Endothelial cell of umbilical vein (primary cell): ENCODE data around the gene TLNRD1. TPM values are rescaled to one million over a fixed set of nuclear protein-coding genes. Genes with fewer than 3 reads are reported as not detected.

ENCODE experiments used
- BruUV-seq: library from RNA; stranded (reverse); fragments of 400-500 nt; replicated peaks from 2 replicates; lab custom pipeline; 2021; lab: Mats Ljungman, UMichigan
- CTCF ChIA-PET: fragments of 300-600, 350-600 bp; sonication (Branson Sonifier 250); formaldehyde crosslinking; loops from one replicate; lab custom pipeline; 2021; ENCODE audit warnings: antibody characterized with exemption, inconsistent platforms; lab: Charles Lee
- POLR2A ChIA-PET: fragments of 300-600, 350-600 bp; sonication (Branson Sonifier 250); formaldehyde crosslinking; loops from one replicate; lab custom pipeline; 2021; ENCODE audit warnings: antibody characterized with exemption, inconsistent platforms; lab: Charles Lee
- DNase-seq: peaks from one replicate; pipeline ENCODE4 v3.0.0-alpha.2; 2011; ENCODE audit warnings: low read depth, low spot score
- FAIRE-seq: peaks from 2 replicates; lab custom pipeline; 2011; peaks lifted over from hg19 to GRCh38; lab: Jason Lieb, UNC
- H2AFZ ChIP-seq: 2 replicates; pipeline ENCODE4 v1.6.0; 2012; ENCODE audit warnings: low read depth, low read length, control low read depth, inconsistent platforms
- H3K27ac ChIP-seq: 2 replicates; pipeline ENCODE4 v1.5.1; 2011; ENCODE audit warnings: low read depth, mild to moderate bottlenecking, control low read depth, low read length, moderate library complexity; ENCODE audit not compliant: insufficient read depth
- H3K27me3 ChIP-seq, 2 experiments: 2 replicates each; pipeline versions ENCODE4 v1.6.0 to v1.6.1; 2011; ENCODE audit warnings: low read length in 2 of 2, mixed read lengths in 1 of 2; ENCODE audit not compliant: control insufficient read depth in 2 of 2, insufficient read depth in 2 of 2
- H3K36me3 ChIP-seq, 2 experiments: 2 replicates in 1 of 2; 3 replicates in 1 of 2; pipeline ENCODE4 v1.5.1; 2011; ENCODE audit warnings: low read length in 2 of 2, mild to moderate bottlenecking in 1 of 2, moderate library complexity in 1 of 2; ENCODE audit not compliant: control insufficient read depth in 2 of 2, insufficient read depth in 2 of 2; ENCODE audit errors: extremely low read depth in 1 of 2
- H3K4me1 ChIP-seq: 3 replicates; pipeline ENCODE4 v1.5.1; 2011; ENCODE audit warnings: mild to moderate bottlenecking, low read length; ENCODE audit not compliant: control insufficient read depth, insufficient read depth; ENCODE audit errors: extremely low read depth
- H3K4me2 ChIP-seq: 2 replicates; pipeline ENCODE4 v1.6.1; 2011; ENCODE audit warnings: low read length, control low read depth, mixed read lengths; ENCODE audit not compliant: insufficient read depth
- H3K4me3 ChIP-seq, 3 experiments: fragments of 200-600 bp in 1 of 3; sonication (generic), shearing (Covaris generic) in 1 of 3; replicated peaks in 1 of 3; 2 replicates each; pipeline ENCODE4 v1.5.1; 2011 to 2016; ENCODE audit warnings: control low read depth in 3 of 3, low read length in 3 of 3, mild to moderate bottlenecking in 2 of 3, inconsistent platforms in 1 of 3, low read depth in 1 of 3, moderate library complexity in 1 of 3; ENCODE audit not compliant: insufficient read depth in 1 of 3
- H3K79me2 ChIP-seq: 2 replicates; pipeline ENCODE4 v1.6.0; 2012; ENCODE audit warnings: low read length, inconsistent platforms; ENCODE audit not compliant: control insufficient read depth, insufficient read depth
- H3K9ac ChIP-seq: replicated peaks from 2 replicates; pipeline ENCODE3; 2011; ENCODE audit warnings: low read length, control low read depth; ENCODE audit not compliant: insufficient read depth; ENCODE audit errors: extremely low read depth
- H3K9me1 ChIP-seq: replicated peaks from 3 replicates; pipeline ENCODE4 v1.6.0; 2011; ENCODE audit warnings: mild to moderate bottlenecking, low read length; ENCODE audit not compliant: control insufficient read depth, insufficient read depth; ENCODE audit errors: extremely low read depth
- H3K9me3 ChIP-seq: replicated peaks from 2 replicates; pipeline ENCODE4 v1.5.1; 2012; ENCODE audit warnings: low read length, inconsistent platforms; ENCODE audit not compliant: control insufficient read depth, insufficient read depth
- H4K20me1 ChIP-seq: replicated peaks from 2 replicates; pipeline ENCODE3; 2011; ENCODE audit warnings: mild to moderate bottlenecking, low read length; ENCODE audit not compliant: control insufficient read depth, insufficient read depth; ENCODE audit errors: extremely low read depth
- CTCF ChIP-seq, 2 donors: IDR thresholded peaks; 1 replicate in 1 of 2; 2 replicates in 1 of 2; pipeline ENCODE4 v1.5.1; 2011; ENCODE audit warnings: low read length in 2 of 2, mild to moderate bottlenecking in 2 of 2, moderate library complexity in 2 of 2, control low read depth in 1 of 2, inconsistent platforms in 1 of 2, low read depth in 1 of 2; ENCODE audit not compliant: insufficient read depth in 1 of 2; ENCODE audit errors: extremely low read depth in 1 of 2
- EZH2 ChIP-seq: IDR thresholded peaks from 2 replicates; pipeline ENCODE4 v1.6.1; 2012; ENCODE audit warnings: borderline replicate concordance, low read depth, mild to moderate bottlenecking, moderate library complexity, low read length, inconsistent platforms; ENCODE audit not compliant: severe bottlenecking
- FOS ChIP-seq: IDR thresholded peaks from 2 replicates; pipeline ENCODE4 v1.6.1; 2011; ENCODE audit warnings: mild to moderate bottlenecking, low read length, moderate library complexity, borderline replicate concordance; ENCODE audit not compliant: insufficient read depth
- GATA2 ChIP-seq: IDR thresholded peaks from 2 replicates; pipeline ENCODE4 v1.7.0; 2011; ENCODE audit warnings: low read depth, mild to moderate bottlenecking, moderate library complexity, mixed read lengths, low read length; ENCODE audit not compliant: insufficient read length, insufficient read depth
- JUN ChIP-seq: IDR thresholded peaks from 2 replicates; pipeline ENCODE4 v1.6.1; 2011; ENCODE audit warnings: borderline replicate concordance, low read depth; ENCODE audit not compliant: insufficient read length, insufficient read depth
- MAX ChIP-seq: IDR thresholded peaks from 2 replicates; pipeline ENCODE4 v1.6.1; 2011; ENCODE audit not compliant: insufficient read depth, insufficient read length
- MYC ChIP-seq: IDR thresholded peaks from one replicate; pipeline ENCODE4 v1.6.1; 2011; ENCODE audit warnings: mild to moderate bottlenecking, low read depth, low read length
- POLR2A ChIP-seq: IDR thresholded peaks from 2 replicates; pipeline ENCODE4 v1.6.1; 2012; ENCODE audit warnings: low read depth, mild to moderate bottlenecking, control low read depth, low read length
- POLR2AphosphoS5 ChIP-seq: IDR thresholded peaks from 2 replicates; pipeline ENCODE4 v1.6.1; 2012; ENCODE audit warnings: low read depth, mild to moderate bottlenecking, control low read depth, low read length, moderate library complexity; ENCODE audit not compliant: insufficient read depth
- dilution Hi-C: fragments of 300-500 bp; cut with MboI; formaldehyde crosslinking; loops from one replicate; pipeline ENCODE4 v1.15.0; 2019; ENCODE audit warnings: low sequenced_read_pairs; ENCODE audit not compliant: extremely low pct_ligation_motif_present
- intact Hi-C: fragments of 100-400 bp; cut with micrococcal nuclease; formaldehyde crosslinking; loops from one replicate; pipeline ENCODE4 v1.10.0; 2022
- polyA plus RNA-seq, 4 experiments: library from polyadenylated mRNA; depleted of rRNA in 3 of 4; stranded (reverse) in 3 of 4; unstranded in 1 of 4; fragments of >200 nt; gene quantifications; 2 replicates each; pipeline versions ENCODE4 v1.2.1 to v1.2.3, GENCODE V29; 2011 to 2012; ENCODE audit warnings: missing spikeins in 1 of 4
- total RNA-seq: library from RNA; stranded (reverse); gene quantifications from 2 replicates; pipeline ENCODE4 v1.2.3, GENCODE V29; 2021

TLNRD1 gene
- total and polyA plus RNA-seq, 2 donors (not counting 3 experiments of a cell fraction or from before 2014, with no cell fraction given) = 17.8 to 33.0 TPM

GRCh38 chr15:80951941-80952340 is 48.8 kb upstream of the TLNRD1 start:
- H3K4me1 ChIP-seq = no peaks in the 10 kb centered on the region
- TF ChIP-seq CTCF (IDR thresholded peaks at IDR 0.05; ENCODE audit: extremely low read depth in 1 of 2, insufficient read depth in 1 of 2, low read depth in 1 of 2, low read length in 2 of 2) = no peak
- no peak for TF ChIP-seq POLR2AphosphoS5
- TF ChIP-seq GATA2 = no peak
- TF ChIP-seq JUN = no peak
- TF ChIP-seq MYC = no peak
- no peak for TF ChIP-seq FOS
- TF ChIP-seq EZH2 = no peak
- no peak for TF ChIP-seq MAX
- no peak for TF ChIP-seq POLR2A
- H3K4me2 ChIP-seq = no peak overlapping the region
- no TSS peak for BruUV-seq
- ChIA-PET POLR2A (no interaction called here), CTCF (interaction anchor here (1.4 kb wide), 1 partner anchor 18 kb away, joined by 3 read pairs; no protein-coding TSS in a partner anchor)
- H3K9me3 ChIP-seq = no peaks in the 10 kb centered on the region
- no peaks in the 10 kb centered on the region for H4K20me1 ChIP-seq
- intact Hi-C loops = no loop called here
- DNase-seq = no peak
- no peak overlapping the region for H3K4me3 ChIP-seq
- no peak for FAIRE-seq
- H3K79me2 ChIP-seq = no peaks in the 10 kb centered on the region
- H2AFZ ChIP-seq = no peak overlapping the region
- dilution Hi-C loops = no loop called here
- H3K9me1 ChIP-seq = no peaks in the 10 kb centered on the region
- no peaks in the 10 kb centered on the region for H3K27me3 ChIP-seq
- H3K36me3 ChIP-seq = peaks cover 0 to 11% of the 10 kb centered on the region in 2 experiments
- H3K27ac ChIP-seq = no peak overlapping the region
- no peak overlapping the region for H3K9ac ChIP-seq
